ENCODE results near the gene CAPN12. TPM values are rescaled to one million over a fixed set of nuclear protein-coding genes. Genes with fewer than 3 reads are reported as not detected.

The CAPN12 gene
- total RNA-seq, 1 experiment from 2014 or later = 58.5 TPM

DNA sequence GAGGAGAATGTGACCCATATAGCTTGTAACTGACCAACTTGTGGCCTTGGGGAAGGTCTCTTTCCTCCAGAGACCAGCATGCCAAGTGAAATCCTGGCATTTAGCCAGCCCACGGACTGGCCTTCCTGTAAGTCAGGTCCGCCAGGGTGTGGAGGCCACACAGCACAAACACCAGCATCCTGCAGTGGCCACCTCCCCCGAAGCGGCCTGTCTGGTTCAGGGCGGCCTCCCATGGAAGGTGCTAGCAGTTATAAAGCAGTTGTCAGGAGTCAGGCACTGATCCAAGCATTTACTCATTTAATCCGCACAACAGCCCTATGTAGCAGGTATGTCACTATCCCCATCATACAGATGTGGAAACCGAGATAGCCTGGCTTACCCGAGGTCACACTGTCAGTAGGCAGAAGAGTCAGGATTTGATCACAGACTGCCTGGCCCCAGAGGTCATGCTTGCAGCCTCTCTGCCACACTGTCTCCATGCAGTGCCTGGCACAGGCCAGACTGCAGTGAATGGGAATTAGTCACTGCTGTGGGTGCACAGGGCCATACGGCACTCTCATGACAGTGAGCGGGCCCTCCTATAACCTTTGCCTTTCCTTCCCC lies 36.7 kb downstream of the CAPN12 start:
- Histone ChIP-seq H3K36me3 (ENCODE audit: control insufficient read depth, insufficient read depth, low read length) (peaks cover 87% of the 10 kb centered on the region), H3K27me3 (ENCODE audit: control insufficient read depth, insufficient read depth, low read length) (no peaks in the 10 kb centered on the region), H3K4me3 (ENCODE audit: low read depth in 2 of 2, low read length in 2 of 2) (no peak overlapping the region), H3K27ac (ENCODE audit: low read length) (peak overlapping the region; percentile 65), H3K9me3 (ENCODE audit: control insufficient read depth, insufficient read depth, low read depth, low read length) (no peaks in the 10 kb centered on the region), H3K4me1 (ENCODE audit: control insufficient read depth, insufficient read depth, low read length) (peaks cover 88% of the 10 kb centered on the region)
- no peak for DNase-seq (ENCODE audit: low read depth, low spot score)
- BruUV-seq (replicated peaks) = no TSS peak
- intact Hi-C loops (cut with micrococcal nuclease; ENCODE audit: unreplicated experiment) = no loop called here
- ATAC-seq = peak; percentile 10; the same call in 1 of the 2 replicates
- ChIA-PET CTCF (no interaction called here), POLR2A (interaction anchor here (0.5 kb wide), 1 partner anchor 572 kb away, joined by 6 read pairs; no protein-coding TSS in a partner anchor)
- in situ Hi-C loops (cut with HindIII; ENCODE audit: low pct_unique_long_range_greater_than_20kb, low sequenced_read_pairs) = no loop called here
- TF ChIP-seq, protein P1, sequence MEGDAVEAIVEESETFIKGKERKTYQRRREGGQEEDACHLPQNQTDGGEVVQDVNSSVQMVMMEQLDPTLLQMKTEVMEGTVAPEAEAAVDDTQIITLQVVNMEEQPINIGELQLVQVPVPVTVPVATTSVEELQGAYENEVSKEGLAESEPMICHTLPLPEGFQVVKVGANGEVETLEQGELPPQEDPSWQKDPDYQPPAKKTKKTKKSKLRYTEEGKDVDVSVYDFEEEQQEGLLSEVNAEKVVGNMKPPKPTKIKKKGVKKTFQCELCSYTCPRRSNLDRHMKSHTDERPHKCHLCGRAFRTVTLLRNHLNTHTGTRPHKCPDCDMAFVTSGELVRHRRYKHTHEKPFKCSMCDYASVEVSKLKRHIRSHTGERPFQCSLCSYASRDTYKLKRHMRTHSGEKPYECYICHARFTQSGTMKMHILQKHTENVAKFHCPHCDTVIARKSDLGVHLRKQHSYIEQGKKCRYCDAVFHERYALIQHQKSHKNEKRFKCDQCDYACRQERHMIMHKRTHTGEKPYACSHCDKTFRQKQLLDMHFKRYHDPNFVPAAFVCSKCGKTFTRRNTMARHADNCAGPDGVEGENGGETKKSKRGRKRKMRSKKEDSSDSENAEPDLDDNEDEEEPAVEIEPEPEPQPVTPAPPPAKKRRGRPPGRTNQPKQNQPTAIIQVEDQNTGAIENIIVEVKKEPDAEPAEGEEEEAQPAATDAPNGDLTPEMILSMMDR (IDR thresholded peaks at IDR 0.05) = no peak
- TF ChIP-seq SIN3A (IDR thresholded peaks at IDR 0.05; ENCODE audit: borderline replicate concordance, insufficient read depth, low read depth, low read length) (no peak), TCF7L2 (IDR thresholded peaks at IDR 0.05; ENCODE audit: low read depth, low read length) (no peak), POLR2AphosphoS5 (IDR thresholded peaks at IDR 0.05; ENCODE audit: low read depth, low read length) (no peak)
- TF ChIP-seq, protein P2, sequence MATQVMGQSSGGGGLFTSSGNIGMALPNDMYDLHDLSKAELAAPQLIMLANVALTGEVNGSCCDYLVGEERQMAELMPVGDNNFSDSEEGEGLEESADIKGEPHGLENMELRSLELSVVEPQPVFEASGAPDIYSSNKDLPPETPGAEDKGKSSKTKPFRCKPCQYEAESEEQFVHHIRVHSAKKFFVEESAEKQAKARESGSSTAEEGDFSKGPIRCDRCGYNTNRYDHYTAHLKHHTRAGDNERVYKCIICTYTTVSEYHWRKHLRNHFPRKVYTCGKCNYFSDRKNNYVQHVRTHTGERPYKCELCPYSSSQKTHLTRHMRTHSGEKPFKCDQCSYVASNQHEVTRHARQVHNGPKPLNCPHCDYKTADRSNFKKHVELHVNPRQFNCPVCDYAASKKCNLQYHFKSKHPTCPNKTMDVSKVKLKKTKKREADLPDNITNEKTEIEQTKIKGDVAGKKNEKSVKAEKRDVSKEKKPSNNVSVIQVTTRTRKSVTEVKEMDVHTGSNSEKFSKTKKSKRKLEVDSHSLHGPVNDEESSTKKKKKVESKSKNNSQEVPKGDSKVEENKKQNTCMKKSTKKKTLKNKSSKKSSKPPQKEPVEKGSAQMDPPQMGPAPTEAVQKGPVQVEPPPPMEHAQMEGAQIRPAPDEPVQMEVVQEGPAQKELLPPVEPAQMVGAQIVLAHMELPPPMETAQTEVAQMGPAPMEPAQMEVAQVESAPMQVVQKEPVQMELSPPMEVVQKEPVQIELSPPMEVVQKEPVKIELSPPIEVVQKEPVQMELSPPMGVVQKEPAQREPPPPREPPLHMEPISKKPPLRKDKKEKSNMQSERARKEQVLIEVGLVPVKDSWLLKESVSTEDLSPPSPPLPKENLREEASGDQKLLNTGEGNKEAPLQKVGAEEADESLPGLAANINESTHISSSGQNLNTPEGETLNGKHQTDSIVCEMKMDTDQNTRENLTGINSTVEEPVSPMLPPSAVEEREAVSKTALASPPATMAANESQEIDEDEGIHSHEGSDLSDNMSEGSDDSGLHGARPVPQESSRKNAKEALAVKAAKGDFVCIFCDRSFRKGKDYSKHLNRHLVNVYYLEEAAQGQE (IDR thresholded peaks at IDR 0.05; ENCODE audit: insufficient read depth in 1 of 2, low read depth in 2 of 2, low read length in 1 of 2) = no peak

DNA sequence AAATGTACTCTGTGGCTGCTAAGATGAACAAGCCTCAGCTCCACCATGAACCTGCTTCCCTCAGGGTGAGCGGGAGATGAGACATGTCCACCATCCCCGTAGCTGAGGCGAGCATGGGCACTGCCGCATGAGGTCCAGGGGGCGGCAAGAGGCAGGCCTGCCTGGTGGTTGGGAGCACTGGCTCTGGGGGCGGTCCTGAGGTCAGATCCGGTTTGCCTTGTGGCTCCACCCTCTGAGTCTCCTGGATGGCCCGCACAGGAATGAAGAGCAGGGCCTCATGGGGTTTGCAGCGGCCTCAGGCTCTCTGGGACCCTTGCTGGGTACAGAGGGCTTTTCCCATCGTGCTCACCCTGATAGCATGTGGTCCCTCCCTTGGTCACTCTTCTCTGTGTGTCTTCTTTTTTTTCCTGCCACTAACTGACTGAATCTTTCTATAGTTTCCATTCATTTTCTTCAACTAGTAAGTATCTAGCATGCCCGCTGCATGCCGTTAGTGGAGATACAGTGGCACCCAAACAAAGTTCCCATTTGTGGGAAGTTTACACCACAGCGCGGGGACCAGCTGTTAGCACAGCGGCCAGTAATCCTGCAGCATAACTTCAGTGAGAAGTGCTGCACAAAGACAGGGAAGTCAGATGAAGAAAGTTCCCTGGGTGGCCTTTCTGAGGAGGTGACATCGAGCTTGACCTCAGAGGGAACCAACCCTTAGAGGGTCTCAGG lies 37.3 kb downstream of the CAPN12 start:
- no peak for TF ChIP-seq SIN3A (IDR thresholded peaks at IDR 0.05; ENCODE audit: borderline replicate concordance, insufficient read depth, low read depth, low read length)
- TF ChIP-seq TCF7L2 (IDR thresholded peaks at IDR 0.05; ENCODE audit: low read depth, low read length) = no peak
- no peak for TF ChIP-seq POLR2AphosphoS5 (IDR thresholded peaks at IDR 0.05; ENCODE audit: low read depth, low read length)
- TF ChIP-seq, protein P2 (IDR thresholded peaks at IDR 0.05; ENCODE audit: insufficient read depth in 1 of 2, low read depth in 2 of 2, low read length in 1 of 2) = no peak
- TF ChIP-seq, protein P1 (IDR thresholded peaks at IDR 0.05) = no peak

More for the DNA sequence above, 37.3 kb downstream of the CAPN12 start:
- H3K27ac ChIP-seq (ENCODE audit: low read length) = peak overlapping the region; percentile 65
- no TSS peak for BruUV-seq (replicated peaks)
- DNase-seq (ENCODE audit: low read depth, low spot score) (no peak), ATAC-seq (0 out of 2 replicates have a peak, but pooled peaks have one; percentile 2)
- in situ Hi-C loops (cut with HindIII; ENCODE audit: low pct_unique_long_range_greater_than_20kb, low sequenced_read_pairs) = no loop called here
- no peak overlapping the region for H3K4me3 ChIP-seq (ENCODE audit: low read depth in 2 of 2, low read length in 2 of 2)
- no peaks in the 10 kb centered on the region for H3K27me3 ChIP-seq (ENCODE audit: control insufficient read depth, insufficient read depth, low read length)
- peaks cover 87% of the 10 kb centered on the region for H3K36me3 ChIP-seq (ENCODE audit: control insufficient read depth, insufficient read depth, low read length)
- no peaks in the 10 kb centered on the region for H3K9me3 ChIP-seq (ENCODE audit: control insufficient read depth, insufficient read depth, low read depth, low read length)
- intact Hi-C loops (cut with micrococcal nuclease; ENCODE audit: unreplicated experiment) = no loop called here
- ChIA-PET POLR2A (interaction anchor here (0.5 to 1.1 kb wide), 2 partner anchors 16 to 573 kb away, joined by 3 to 6 read pairs; no protein-coding TSS in a partner anchor), CTCF (no interaction called here)
- H3K4me1 ChIP-seq (ENCODE audit: control insufficient read depth, insufficient read depth, low read length) = peaks cover 88% of the 10 kb centered on the region
